ENCODE measurements around the gene IGFBP7. TPM values are rescaled to one million over a fixed set of nuclear protein-coding genes. Genes with fewer than 3 reads are reported as not detected.

Gene IGFBP7
- total RNA-seq, 4 donors from 2014 or later = 225 to 1,715 (median 711) TPM

GRCh38 chr4:57104706-57105560 is 5.3 kb downstream of the IGFBP7 start:
- intact Hi-C loops (cut with DNase I; ENCODE audit: low total_unique reads) = no loop called here
- TF ChIP-seq POLR2A (IDR thresholded peaks at IDR 0.05) (no peak), CTCF (IDR thresholded peaks at IDR 0.05) (no peak)
- H3K9me3 ChIP-seq = no peaks in the 10 kb centered on the region
- H3K4me1 ChIP-seq = peaks cover 6 to 14% of the 10 kb centered on the region in 2 donors
- H3K27me3 ChIP-seq = no peaks in the 10 kb centered on the region
- H3K36me3 ChIP-seq = no peaks in the 10 kb centered on the region
- H3K4me3 ChIP-seq = no peak overlapping the region
- no peak for DNase-seq
- peak overlapping the region; percentile 44 to 86 for H3K27ac ChIP-seq

- no peak for DNase-seq
- H3K27me3 ChIP-seq = no peaks in the 10 kb centered on the region
- no peaks in the 10 kb centered on the region for H3K9me3 ChIP-seq
- H3K27ac ChIP-seq = peak overlapping the region; percentile 79 to 86
- TF ChIP-seq CTCF (IDR thresholded peaks at IDR 0.05) (no peak), POLR2A (IDR thresholded peaks at IDR 0.05) (no peak)
- intact Hi-C loops (cut with DNase I; ENCODE audit: low total_unique reads) = no loop called here
- peaks cover 11 to 22% of the 10 kb centered on the region in 2 donors for H3K4me1 ChIP-seq
- H3K4me3 ChIP-seq = no peak overlapping the region
- H3K36me3 ChIP-seq = no peaks in the 10 kb centered on the region
Measured at GRCh38 chr4:57103051-57103450, 7.1 kb downstream of the IGFBP7 start.

GRCh38 chr4:57102050-57102624 is 8.0 kb downstream of the IGFBP7 start:
- no peaks in the 10 kb centered on the region for H3K27me3 ChIP-seq
- intact Hi-C loops (cut with DNase I; ENCODE audit: low total_unique reads) = no loop called here
- no peak overlapping the region for H3K4me3 ChIP-seq
- no peaks in the 10 kb centered on the region for H3K9me3 ChIP-seq
- DNase-seq = peak; percentile 68 to 80
- H3K27ac ChIP-seq = peak overlapping the region; percentile 79 to 86
- H3K4me1 ChIP-seq = peaks cover 11 to 24% of the 10 kb centered on the region in 2 donors
- H3K36me3 ChIP-seq = no peaks in the 10 kb centered on the region
- TF ChIP-seq POLR2A (IDR thresholded peaks at IDR 0.05) (no peak), CTCF (IDR thresholded peaks at IDR 0.05) (no peak)

- H3K36me3 ChIP-seq = no peaks in the 10 kb centered on the region
- TF ChIP-seq CTCF (IDR thresholded peaks at IDR 0.05) (no peak), POLR2A (IDR thresholded peaks at IDR 0.05) (no peak)
- intact Hi-C loops (cut with DNase I; ENCODE audit: low total_unique reads) = no loop called here
- H3K9me3 ChIP-seq = no peaks in the 10 kb centered on the region
- H3K4me1 ChIP-seq = peaks cover 11 to 24% of the 10 kb centered on the region in 2 donors
- no peak overlapping the region for H3K4me3 ChIP-seq
- no peak for DNase-seq
- no peaks in the 10 kb centered on the region for H3K27me3 ChIP-seq
- peak overlapping the region; percentile 79 to 86 for H3K27ac ChIP-seq
Measured at GRCh38 chr4:57100979-57101651, 9.1 kb downstream of the IGFBP7 start.

- TF ChIP-seq POLR2A (IDR thresholded peaks at IDR 0.05) (no peak), CTCF (IDR thresholded peaks at IDR 0.05) (no peak)
- no peak for DNase-seq
- Histone ChIP-seq H3K4me1 (peaks cover 16 to 36% of the 10 kb centered on the region in 2 donors), H3K27ac (peak overlapping the region; percentile 58 to 86), H3K9me3 (no peaks in the 10 kb centered on the region), H3K27me3 (no peaks in the 10 kb centered on the region), H3K4me3 (no peak overlapping the region), H3K36me3 (no peaks in the 10 kb centered on the region)
- intact Hi-C loops (cut with DNase I; ENCODE audit: low total_unique reads) = no loop called here
Measured at GRCh38 chr4:57099363-57099762, 10.8 kb downstream of the IGFBP7 start.

Data from uterus (tissue), 4 donors.